ENCODE measurements around the gene LNP1.

DNA sequence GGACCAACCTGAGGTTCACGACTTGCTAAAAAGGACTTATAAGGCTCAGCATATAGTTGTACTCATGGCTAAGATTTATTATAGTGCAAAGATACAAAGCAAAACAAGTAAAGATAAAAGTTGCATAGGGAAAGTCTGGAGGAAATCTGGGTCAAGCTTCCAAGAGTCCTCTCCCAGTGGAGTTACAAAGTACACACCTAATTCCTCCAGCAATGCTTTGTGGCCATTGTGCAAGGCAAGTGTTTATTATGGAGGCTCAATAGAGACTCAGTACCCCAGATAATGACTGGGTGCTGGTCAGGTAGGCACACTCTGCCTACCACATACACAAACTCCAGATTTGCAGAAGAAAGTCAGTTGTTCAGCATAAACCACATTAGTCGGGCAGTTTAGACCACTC, 22.9 kb downstream of the LNP1 start:
- TF ChIP-seq, protein P1, sequence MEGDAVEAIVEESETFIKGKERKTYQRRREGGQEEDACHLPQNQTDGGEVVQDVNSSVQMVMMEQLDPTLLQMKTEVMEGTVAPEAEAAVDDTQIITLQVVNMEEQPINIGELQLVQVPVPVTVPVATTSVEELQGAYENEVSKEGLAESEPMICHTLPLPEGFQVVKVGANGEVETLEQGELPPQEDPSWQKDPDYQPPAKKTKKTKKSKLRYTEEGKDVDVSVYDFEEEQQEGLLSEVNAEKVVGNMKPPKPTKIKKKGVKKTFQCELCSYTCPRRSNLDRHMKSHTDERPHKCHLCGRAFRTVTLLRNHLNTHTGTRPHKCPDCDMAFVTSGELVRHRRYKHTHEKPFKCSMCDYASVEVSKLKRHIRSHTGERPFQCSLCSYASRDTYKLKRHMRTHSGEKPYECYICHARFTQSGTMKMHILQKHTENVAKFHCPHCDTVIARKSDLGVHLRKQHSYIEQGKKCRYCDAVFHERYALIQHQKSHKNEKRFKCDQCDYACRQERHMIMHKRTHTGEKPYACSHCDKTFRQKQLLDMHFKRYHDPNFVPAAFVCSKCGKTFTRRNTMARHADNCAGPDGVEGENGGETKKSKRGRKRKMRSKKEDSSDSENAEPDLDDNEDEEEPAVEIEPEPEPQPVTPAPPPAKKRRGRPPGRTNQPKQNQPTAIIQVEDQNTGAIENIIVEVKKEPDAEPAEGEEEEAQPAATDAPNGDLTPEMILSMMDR (IDR thresholded peaks at IDR 0.05), result no peak
- TF ChIP-seq POLR2A (IDR thresholded peaks at IDR 0.05), result no peak

Measured in right lobe of liver (tissue), 4 donors.